ENCODE data around the gene SHC2. TPM values are rescaled to one million over a fixed set of nuclear protein-coding genes. Genes with fewer than 3 reads are reported as not detected.
A peak's percentile ranks its signal among the peaks of the same experiment; 100 is the strongest.
"Not testable (repeated sequence)": the region's sequence is repeated elsewhere in the genome, so short reads cannot be mapped to it uniquely, and the experiment has no call there.

Gene SHC2
- polyA plus RNA-seq, 6 donors from 2014 or later, result 0.20 TPM; not detected in 5

GRCh38 chr19:397941-398706, 62.7 kb downstream of the SHC2 start:
- H3K4me1 Mint-ChIP-seq, result peaks cover 0 to 10% (median 8%) of the 10 kb centered on the region in 3 donors
- DNase-seq (no peak), ATAC-seq (ENCODE audit: low read depth in 2 of 2) (no peak)
- peaks cover 3 to 13% (median 8%) of the 10 kb centered on the region in 7 donors for H3K9me3 Mint-ChIP-seq
- H3K36me3 Mint-ChIP-seq, result peaks cover 0 to 6% of the 10 kb centered on the region in 2 donors
- H3K27ac Mint-ChIP-seq, result peak overlapping the region in 1 of 6 donors; percentile 93
- peak overlapping the region in 1 of 8 donors; percentile 20 for H3K4me3 Mint-ChIP-seq
- H3K27me3 Mint-ChIP-seq, result peaks cover 0 to 10% (median 3%) of the 10 kb centered on the region in 3 donors

- H3K4me1 Mint-ChIP-seq, result peaks cover 0 to 13% (median 8%) of the 10 kb centered on the region in 3 donors
- DNase-seq, result no peak
- H3K27me3 Mint-ChIP-seq, result peaks cover 0 to 7% (median 0%) of the 10 kb centered on the region in 3 donors
- H3K36me3 Mint-ChIP-seq, result peaks cover 0 to 10% of the 10 kb centered on the region in 2 donors
- H3K27ac Mint-ChIP-seq, result peak overlapping the region in 1 of 6 donors; percentile 93
- no peak overlapping the region for H3K4me3 Mint-ChIP-seq
- peaks cover 3 to 16% (median 10%) of the 10 kb centered on the region in 7 donors for H3K9me3 Mint-ChIP-seq
- no peak for ATAC-seq (ENCODE audit: low read depth in 2 of 2)
These were observed 63.5 kb downstream of the SHC2 start for GRCh38 chr19:397321-397720.

- H3K9me3 Mint-ChIP-seq, result peaks cover 3 to 18% (median 10%) of the 10 kb centered on the region in 7 donors
- ATAC-seq (ENCODE audit: low read depth in 2 of 2) (no peak), DNase-seq (no peak)
- H3K4me1 Mint-ChIP-seq, result peaks cover 0 to 13% (median 8%) of the 10 kb centered on the region in 3 donors
- H3K36me3 Mint-ChIP-seq, result peaks cover 0 to 10% of the 10 kb centered on the region in 2 donors
- no peak overlapping the region for H3K4me3 Mint-ChIP-seq
- H3K27ac Mint-ChIP-seq, result peak overlapping the region in 2 of 6 donors; percentile 82 to 97
- H3K27me3 Mint-ChIP-seq, result peaks cover 0 to 7% (median 0%) of the 10 kb centered on the region in 3 donors
These were observed 65.4 kb downstream of the SHC2 start for GRCh38 chr19:395467-395866.

GRCh38 chr19:394857-395256, 66.0 kb downstream of the SHC2 start:
- Mint-ChIP-seq H3K36me3 (peaks cover 0 to 10% of the 10 kb centered on the region in 2 donors), H3K4me1 (peaks cover 0 to 13% (median 8%) of the 10 kb centered on the region in 3 donors), H3K9me3 (peaks cover 3 to 18% (median 10%) of the 10 kb centered on the region in 7 donors)
- ATAC-seq (ENCODE audit: low read depth in 2 of 2); H3K4me3 Mint-ChIP-seq; H3K27me3 Mint-ChIP-seq; DNase-seq; H3K27ac Mint-ChIP-seq: not testable (repeated sequence)

- not testable (repeated sequence) for H3K27me3 Mint-ChIP-seq; DNase-seq; ATAC-seq (ENCODE audit: low read depth in 2 of 2); H3K4me3 Mint-ChIP-seq
- Mint-ChIP-seq H3K27ac (peak overlapping the region in 2 of 6 donors; percentile 84 to 94), H3K36me3 (peaks cover 0 to 10% of the 10 kb centered on the region in 2 donors), H3K9me3 (peaks cover 3 to 18% (median 11%) of the 10 kb centered on the region in 7 donors), H3K4me1 (peaks cover 0 to 13% (median 8%) of the 10 kb centered on the region in 3 donors)
These were observed 67.3 kb downstream of the SHC2 start for GRCh38 chr19:393560-393959.

- ATAC-seq (ENCODE audit: low read depth in 2 of 2) (no peak), DNase-seq (no peak)
- Mint-ChIP-seq H3K4me3 (no peak overlapping the region), H3K36me3 (peaks cover 0 to 10% of the 10 kb centered on the region in 2 donors), H3K27me3 (peaks cover under 1 to 13% (median 8%) of the 10 kb centered on the region in 3 donors), H3K4me1 (peaks cover 0 to 13% (median 8%) of the 10 kb centered on the region in 3 donors), H3K9me3 (peaks cover 4 to 16% (median 10%) of the 10 kb centered on the region in 7 donors), H3K27ac (peak overlapping the region in 2 of 6 donors; percentile 59 to 84)
These were observed 68.4 kb downstream of the SHC2 start for GRCh38 chr19:392375-392970.

- H3K27ac Mint-ChIP-seq, result no peak overlapping the region
- DNase-seq, result no peak
- H3K4me3 Mint-ChIP-seq, result no peak overlapping the region
- peaks cover 3 to 15% (median 8%) of the 10 kb centered on the region in 3 donors for H3K27me3 Mint-ChIP-seq
- ATAC-seq (ENCODE audit: low read depth in 2 of 2), result no peak
- peaks cover 0 to 10% of the 10 kb centered on the region in 2 donors for H3K36me3 Mint-ChIP-seq
- peaks cover 0 to 13% (median 8%) of the 10 kb centered on the region in 3 donors for H3K4me1 Mint-ChIP-seq
- peaks cover 4 to 16% (median 10%) of the 10 kb centered on the region in 7 donors for H3K9me3 Mint-ChIP-seq
These were observed 69.0 kb downstream of the SHC2 start for GRCh38 chr19:391726-392374.

- DNase-seq, result no peak
- no peak overlapping the region for H3K4me3 Mint-ChIP-seq
- H3K27me3 Mint-ChIP-seq, result peaks cover 6 to 18% (median 8%) of the 10 kb centered on the region in 3 donors
- H3K9me3 Mint-ChIP-seq, result peaks cover 4 to 16% (median 10%) of the 10 kb centered on the region in 7 donors
- H3K27ac Mint-ChIP-seq, result peak overlapping the region in 1 of 6 donors; percentile 64
- H3K36me3 Mint-ChIP-seq, result peaks cover 0 to 10% of the 10 kb centered on the region in 2 donors
- ATAC-seq (ENCODE audit: low read depth in 2 of 2), result no peak
- H3K4me1 Mint-ChIP-seq, result peaks cover 0 to 13% (median 8%) of the 10 kb centered on the region in 3 donors
These were observed 69.7 kb downstream of the SHC2 start for GRCh38 chr19:391207-391557.

- peaks cover 0 to 10% of the 10 kb centered on the region in 2 donors for H3K36me3 Mint-ChIP-seq
- H3K4me1 Mint-ChIP-seq, result peaks cover 0 to 10% (median 5%) of the 10 kb centered on the region in 3 donors
- H3K4me3 Mint-ChIP-seq, result no peak overlapping the region
- peaks cover 1 to 14% (median 6%) of the 10 kb centered on the region in 7 donors for H3K9me3 Mint-ChIP-seq
- H3K27me3 Mint-ChIP-seq, result peaks cover 8 to 24% (median 12%) of the 10 kb centered on the region in 3 donors
- H3K27ac Mint-ChIP-seq, result no peak overlapping the region
- DNase-seq (no peak), ATAC-seq (ENCODE audit: low read depth in 2 of 2) (no peak)
These were observed 70.2 kb downstream of the SHC2 start for GRCh38 chr19:390386-391206.

GRCh38 chr19:389935-390289, 70.9 kb downstream of the SHC2 start:
- Mint-ChIP-seq H3K9me3 (peaks cover 0 to 11% (median 5%) of the 10 kb centered on the region in 7 donors), H3K36me3 (peaks cover 0 to 10% of the 10 kb centered on the region in 2 donors), H3K4me3 (no peak overlapping the region), H3K4me1 (peaks cover 0 to 7% (median 3%) of the 10 kb centered on the region in 3 donors), H3K27ac (no peak overlapping the region), H3K27me3 (peaks cover 8 to 28% (median 19%) of the 10 kb centered on the region in 3 donors)
- DNase-seq (no peak), ATAC-seq (ENCODE audit: low read depth in 2 of 2) (no peak)

- ATAC-seq (ENCODE audit: low read depth in 2 of 2) (no peak), DNase-seq (no peak)
- peaks cover 2 to 11% (median 5%) of the 10 kb centered on the region in 7 donors for H3K9me3 Mint-ChIP-seq
- peaks cover 8 to 31% (median 22%) of the 10 kb centered on the region in 3 donors for H3K27me3 Mint-ChIP-seq
- peaks cover 0 to 10% of the 10 kb centered on the region in 2 donors for H3K36me3 Mint-ChIP-seq
- H3K27ac Mint-ChIP-seq, result no peak overlapping the region
- H3K4me3 Mint-ChIP-seq, result no peak overlapping the region
- peaks cover 1 to 7% (median 3%) of the 10 kb centered on the region in 3 donors for H3K4me1 Mint-ChIP-seq
These were observed 71.4 kb downstream of the SHC2 start for GRCh38 chr19:389255-389934.

GRCh38 chr19:388691-389090, 72.1 kb downstream of the SHC2 start:
- H3K27ac Mint-ChIP-seq, result no peak overlapping the region
- H3K36me3 Mint-ChIP-seq, result peaks cover 0 to 10% of the 10 kb centered on the region in 2 donors
- no peak overlapping the region for H3K4me3 Mint-ChIP-seq
- ATAC-seq (ENCODE audit: low read depth in 2 of 2) (no peak), DNase-seq (no peak)
- peaks cover 8 to 38% (median 27%) of the 10 kb centered on the region in 3 donors for H3K27me3 Mint-ChIP-seq
- peaks cover 3 to 11% (median 5%) of the 10 kb centered on the region in 7 donors for H3K9me3 Mint-ChIP-seq
- H3K4me1 Mint-ChIP-seq, result peaks cover 3 to 7% (median 5%) of the 10 kb centered on the region in 3 donors
